Umbilical cord (tissue), 2 donors: ENCODE data around the gene SYN1. TPM values are rescaled to one million over a fixed set of nuclear protein-coding genes. Genes with fewer than 3 reads are reported as not detected.
"Not testable (repeated sequence)": the region's sequence is repeated elsewhere in the genome, so short reads cannot be mapped to it uniquely, and the experiment has no call there.

Source experiments
- DNase-seq: peaks from one replicate; pipeline ENCODE4 v3.0.0-alpha.2; 2015; ENCODE audit warnings: low spot score
- total RNA-seq: library from RNA; depleted of rRNA; stranded (reverse); fragments of >200 nt; gene quantifications from one replicate; pipeline ENCODE4 v1.2.3, GENCODE V29; 2014; ENCODE audit warnings: low replicate concordance; ENCODE audit not compliant: insufficient read depth

The SYN1 gene
- not detected for total RNA-seq

GRCh38 chrX:47619486-47620302 lies at the start of gene SYN1:
SYN1 (minus strand) TSS chrX:47619857; CDS start chrX:47619728, 129 bp downstream.
- DNase-seq: peak; percentile 61

- DNase-seq: not testable (repeated sequence)
These were observed 46.1 kb upstream of the SYN1 start for GRCh38 chrX:47665797-47666196.

- peak; percentile 86 for DNase-seq
These were observed 45.1 kb upstream of the SYN1 start for GRCh38 chrX:47664737-47665136.

- DNase-seq: peak; percentile 71
These were observed 42.5 kb upstream of the SYN1 start for GRCh38 chrX:47662144-47662657.

GRCh38 chrX:47661539-47661938 lies 41.9 kb upstream of the SYN1 start:
- DNase-seq: no peak

GRCh38 chrX:47659421-47659726 lies 39.7 kb upstream of the SYN1 start:
- DNase-seq: no peak

GRCh38 chrX:47658684-47659420 lies 39.2 kb upstream of the SYN1 start, which contains the start of gene UXT:
UXT (minus strand) TSS chrX:47659180; CDS start chrX:47658927, 253 bp downstream.
- peak; percentile 95 for DNase-seq

GRCh38 chrX:47658301-47658683 lies 38.6 kb upstream of the SYN1 start:
- DNase-seq: no peak

- DNase-seq: no peak
These were observed 31.6 kb upstream of the SYN1 start for GRCh38 chrX:47651043-47651905.

GRCh38 chrX:47650164-47651042 lies 30.7 kb upstream of the SYN1 start, which contains the start of gene ELK1:
ELK1 (minus strand) TSS chrX:47650563; CDS start chrX:47641441, 9,122 bp downstream.
- peak; percentile 99 for DNase-seq

- DNase-seq: no peak
These were observed 30.1 kb upstream of the SYN1 start for GRCh38 chrX:47649781-47650163.

- no peak for DNase-seq
These were observed 29.6 kb upstream of the SYN1 start for GRCh38 chrX:47649271-47649670.

- DNase-seq: no peak
These were observed 28.7 kb upstream of the SYN1 start for GRCh38 chrX:47648376-47648775.

GRCh38 chrX:47646636-47647035 lies 27.0 kb upstream of the SYN1 start:
- DNase-seq: no peak

GRCh38 chrX:47645530-47645929 lies 25.9 kb upstream of the SYN1 start:
- no peak for DNase-seq

- peak; percentile 13 for DNase-seq
These were observed 25.0 kb upstream of the SYN1 start for GRCh38 chrX:47644557-47645091.

GRCh38 chrX:47643926-47644325 lies 24.3 kb upstream of the SYN1 start:
- DNase-seq: peak; percentile 15

- DNase-seq: no peak
These were observed 19.2 kb upstream of the SYN1 start for GRCh38 chrX:47638816-47639215.

GRCh38 chrX:47637546-47638195 lies 18.0 kb upstream of the SYN1 start:
- DNase-seq: peak; percentile 28
